Measurements from ENCODE around the gene LRRC8E. TPM values are rescaled to one million over a fixed set of nuclear protein-coding genes. Genes with fewer than 3 reads are reported as not detected.

Gene LRRC8E
- total and polyA plus RNA-seq, 10 of the 15 experiments (the other 5 are each of a cell fraction or from before 2014, with no cell fraction given): 0.04 to 0.32 (median 0.25) TPM; not detected in 7

DNA sequence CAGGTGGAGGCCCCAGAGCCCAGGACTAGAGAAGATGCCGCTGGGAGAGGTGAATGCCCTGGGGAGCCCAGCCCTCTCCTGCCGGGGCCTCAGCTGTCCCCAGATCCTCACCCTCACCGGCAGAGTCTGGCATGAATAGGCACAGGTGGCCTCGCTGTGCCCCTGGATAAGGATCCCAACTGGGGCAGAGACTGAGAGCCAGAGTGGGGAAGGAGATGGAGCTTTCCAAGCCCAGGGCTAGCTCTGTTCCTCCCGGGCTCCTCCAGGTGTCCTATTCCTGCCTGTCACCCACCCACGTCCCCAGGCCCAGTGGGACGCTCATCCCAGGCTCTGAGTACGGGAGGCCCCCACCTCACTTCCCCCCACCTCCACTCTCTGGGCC lies 30.6 kb upstream of the LRRC8E start:
- Histone ChIP-seq H3K27me3 (replicated peaks in 1 of 2; ENCODE audit: control insufficient read depth in 2 of 2, insufficient read depth in 2 of 2, low read length in 1 of 2) (peaks cover 0 to 8% of the 10 kb centered on the region in 2 experiments; a peak in 3 of 4 replicates), H3K9me3 (replicated peaks; ENCODE audit: control insufficient read depth, insufficient read depth, low read length) (no peaks in the 10 kb centered on the region; the same call in 2 of the 3 replicates), H3K4me1 (ENCODE audit: control insufficient read depth, insufficient read depth, low read length) (peaks cover 7% of the 10 kb centered on the region), H3K4me2 (ENCODE audit: control insufficient read depth, insufficient read depth) (no peak overlapping the region), H3K36me3 (ENCODE audit: control insufficient read depth in 2 of 2, insufficient read depth in 2 of 2, low read length in 1 of 2) (no peaks in the 10 kb centered on the region), H2AFZ (ENCODE audit: control insufficient read depth, low read depth, low read length) (no peak overlapping the region), H3K9ac (ENCODE audit: control insufficient read depth, insufficient read depth, low read length) (no peak overlapping the region), H3K4me3 (no peak overlapping the region), H3K79me2 (ENCODE audit: control insufficient read depth, insufficient read depth, low read length) (no peaks in the 10 kb centered on the region), H4K20me1 (ENCODE audit: control insufficient read depth, insufficient read depth) (no peaks in the 10 kb centered on the region), H3K27ac (ENCODE audit: control insufficient read depth, insufficient read depth) (no peak overlapping the region)
- DNase-seq (ENCODE audit: low read depth, low spot score) (no peak), FAIRE-seq (no peak), ATAC-seq (no peak)
- ChIA-PET POLR2A (no interaction called here), RAD21 (ENCODE audit: unreplicated experiment) (no interaction called here), CTCF (interaction anchor here (1.6 kb wide), 1 partner anchor 12 kb away, joined by 5 read pairs; no protein-coding TSS in a partner anchor), SMC1A (ENCODE audit: uncharacterized antibody, unreplicated experiment) (no interaction called here)
- intact Hi-C loops (cut with micrococcal nuclease; ENCODE audit: unreplicated experiment) (no loop called here), in situ Hi-C loops (cut with MboI) (no loop called here)
- TF ChIP-seq CREM (IDR thresholded peaks at IDR 0.05; ENCODE audit: low read depth) (no peak), HDAC2 (IDR thresholded peaks at IDR 0.05) (no peak), MEF2B (IDR thresholded peaks at IDR 0.05; ENCODE audit: partially characterized antibody, poor library complexity, severe bottlenecking) (no peak), POLR2AphosphoS2 (IDR thresholded peaks at IDR 0.05; ENCODE audit: low read depth, low read length) (no peak), MYC (IDR thresholded peaks at IDR 0.05; ENCODE audit: insufficient read depth, insufficient read length, insufficient replicate concordance, low read length, severe bottlenecking) (no peak), SIX5 (IDR thresholded peaks at IDR 0.05; ENCODE audit: low read depth, low read length, severe bottlenecking) (no peak), POU2F2 (IDR thresholded peaks at IDR 0.05; ENCODE audit: borderline replicate concordance, low read depth, low read length) (no peak), TCF12 (IDR thresholded peaks at IDR 0.05; ENCODE audit: low read depth, low read length) (no peak), SP1 (IDR thresholded peaks at IDR 0.05; ENCODE audit: low read depth, low read length) (no peak), IRF4 (IDR thresholded peaks at IDR 0.05; ENCODE audit: low read depth, low read length) (no peak), RB1 (IDR thresholded peaks at IDR 0.05; ENCODE audit: borderline replicate concordance) (no peak), EZH2 (IDR thresholded peaks at IDR 0.05; ENCODE audit: borderline replicate concordance, control insufficient read depth, low read depth, low read length) (no peak), ZZZ3 (IDR thresholded peaks at IDR 0.05; ENCODE audit: control insufficient read depth, insufficient read length, low read depth) (no peak), HDGF (IDR thresholded peaks at IDR 0.05) (no peak), HCFC1 (IDR thresholded peaks at IDR 0.05; ENCODE audit: low read length) (no peak)
- no TSS peak for BruUV-seq (replicated peaks)
- 53% methylated on average over 6 of the region's 8 CpGs for WGBS (ENCODE audit: insufficient coverage, insufficient replicate concordance, low lambda C conversion rate, missing lambda C conversion rate)
